ENCODE data around the gene S100A5.

- TF ChIP-seq, protein P1, sequence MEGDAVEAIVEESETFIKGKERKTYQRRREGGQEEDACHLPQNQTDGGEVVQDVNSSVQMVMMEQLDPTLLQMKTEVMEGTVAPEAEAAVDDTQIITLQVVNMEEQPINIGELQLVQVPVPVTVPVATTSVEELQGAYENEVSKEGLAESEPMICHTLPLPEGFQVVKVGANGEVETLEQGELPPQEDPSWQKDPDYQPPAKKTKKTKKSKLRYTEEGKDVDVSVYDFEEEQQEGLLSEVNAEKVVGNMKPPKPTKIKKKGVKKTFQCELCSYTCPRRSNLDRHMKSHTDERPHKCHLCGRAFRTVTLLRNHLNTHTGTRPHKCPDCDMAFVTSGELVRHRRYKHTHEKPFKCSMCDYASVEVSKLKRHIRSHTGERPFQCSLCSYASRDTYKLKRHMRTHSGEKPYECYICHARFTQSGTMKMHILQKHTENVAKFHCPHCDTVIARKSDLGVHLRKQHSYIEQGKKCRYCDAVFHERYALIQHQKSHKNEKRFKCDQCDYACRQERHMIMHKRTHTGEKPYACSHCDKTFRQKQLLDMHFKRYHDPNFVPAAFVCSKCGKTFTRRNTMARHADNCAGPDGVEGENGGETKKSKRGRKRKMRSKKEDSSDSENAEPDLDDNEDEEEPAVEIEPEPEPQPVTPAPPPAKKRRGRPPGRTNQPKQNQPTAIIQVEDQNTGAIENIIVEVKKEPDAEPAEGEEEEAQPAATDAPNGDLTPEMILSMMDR (IDR thresholded peaks at IDR 0.05; ENCODE audit: insufficient read depth, low read depth, low read length): no peak
- no peak for TF ChIP-seq EZH2 (IDR thresholded peaks at IDR 0.05; ENCODE audit: insufficient read depth, low read length)
These were observed 10.2 kb upstream of the S100A5 start for GRCh38 chr1:153550827-153551500.
